Activated CD8-positive, alpha-beta memory T cell treated with anti-CD3 and anti-CD28 coated beads, Interleukin-2, amount 50 U/mL, for 1 hour (primary cell): ENCODE measurements around the gene VDAC2.

ENCODE experiments used
- DNase-seq: peaks from one replicate; pipeline ENCODE4 v3.0.0-alpha.2; 2020; ENCODE audit errors: extremely low read depth

The VDAC2 gene

DNA sequence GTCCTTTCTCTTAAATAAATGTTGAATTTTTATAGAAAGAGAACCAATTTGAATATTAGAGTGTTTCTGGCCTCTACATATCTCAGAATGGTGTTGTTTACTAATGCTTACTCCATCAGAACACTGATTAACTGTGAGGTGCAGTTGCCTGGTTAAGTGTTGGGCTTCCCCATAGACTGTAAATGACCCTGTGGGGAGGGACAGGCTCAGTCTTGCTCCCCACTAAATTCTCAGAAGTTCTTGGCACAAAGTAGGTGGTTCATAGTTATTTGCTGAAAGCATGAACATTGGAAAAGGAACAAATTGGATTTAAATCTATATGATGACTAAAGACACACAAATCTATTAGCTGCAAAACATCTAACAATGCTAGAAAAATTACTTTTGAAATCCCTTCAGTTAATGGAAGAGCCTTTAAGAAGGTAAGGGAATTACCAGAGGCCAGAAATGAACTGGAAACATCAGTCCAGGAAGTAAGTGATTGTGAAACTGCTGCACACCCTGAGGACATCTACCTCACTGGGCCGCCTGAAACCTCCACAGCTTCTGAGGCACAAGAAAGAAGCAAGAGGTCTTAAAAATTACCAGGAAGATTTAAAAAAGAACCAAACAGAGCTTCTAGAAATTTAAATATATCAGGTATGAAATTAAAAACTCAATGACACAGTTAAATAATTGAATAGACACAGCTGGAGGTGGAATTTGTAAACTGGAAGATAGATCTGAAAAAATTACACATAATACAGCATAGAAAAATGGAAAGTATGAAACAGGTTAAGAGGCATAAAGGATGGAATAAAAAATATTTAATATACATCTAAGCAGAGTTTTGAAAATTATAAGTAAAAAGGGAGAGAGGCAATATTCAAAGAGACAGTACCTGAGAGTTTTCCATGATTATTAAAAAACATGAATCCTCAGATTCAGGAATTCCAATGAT, 43.0 kb downstream of the VDAC2 start:
- no peak for DNase-seq

DNA sequence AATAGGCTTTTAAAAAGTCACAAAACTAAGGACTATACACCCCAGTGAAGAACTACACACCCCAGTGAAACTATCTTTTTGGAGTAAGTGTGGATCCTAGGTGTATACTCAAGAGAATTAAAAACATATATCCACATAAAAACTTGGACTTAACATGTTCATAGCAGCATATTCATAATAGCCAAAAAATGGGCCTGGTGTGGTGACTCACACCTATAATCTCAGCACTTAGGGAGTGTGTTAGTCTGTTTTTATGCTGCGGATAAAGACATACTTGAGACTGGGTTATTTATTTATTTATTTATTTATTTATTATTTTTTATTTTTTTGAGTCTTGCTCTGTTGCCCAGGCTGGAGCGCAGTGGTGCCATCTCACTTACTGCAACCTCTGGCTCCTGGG, 44.1 kb downstream of the VDAC2 start:
- DNase-seq = no peak

DNA sequence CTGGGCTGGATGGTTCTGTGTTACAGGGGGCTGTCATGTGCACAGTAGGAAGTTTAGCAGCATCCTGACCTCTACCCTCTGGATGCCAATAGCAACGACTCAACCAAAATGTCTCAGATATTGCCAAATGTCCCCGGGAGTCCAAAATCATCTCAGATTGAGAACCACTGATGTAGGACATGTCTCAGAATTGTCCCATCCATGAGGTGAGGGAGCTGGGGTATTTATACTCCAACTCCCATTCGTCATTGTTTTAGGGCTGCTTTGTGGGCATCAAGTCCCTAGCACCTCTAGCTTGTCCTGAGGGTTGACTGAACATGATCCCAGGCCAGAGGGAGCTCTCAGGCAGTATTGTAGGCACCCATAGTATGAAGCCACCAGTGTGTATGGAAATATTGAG, 50.4 kb downstream of the VDAC2 start:
- no peak for DNase-seq

DNA sequence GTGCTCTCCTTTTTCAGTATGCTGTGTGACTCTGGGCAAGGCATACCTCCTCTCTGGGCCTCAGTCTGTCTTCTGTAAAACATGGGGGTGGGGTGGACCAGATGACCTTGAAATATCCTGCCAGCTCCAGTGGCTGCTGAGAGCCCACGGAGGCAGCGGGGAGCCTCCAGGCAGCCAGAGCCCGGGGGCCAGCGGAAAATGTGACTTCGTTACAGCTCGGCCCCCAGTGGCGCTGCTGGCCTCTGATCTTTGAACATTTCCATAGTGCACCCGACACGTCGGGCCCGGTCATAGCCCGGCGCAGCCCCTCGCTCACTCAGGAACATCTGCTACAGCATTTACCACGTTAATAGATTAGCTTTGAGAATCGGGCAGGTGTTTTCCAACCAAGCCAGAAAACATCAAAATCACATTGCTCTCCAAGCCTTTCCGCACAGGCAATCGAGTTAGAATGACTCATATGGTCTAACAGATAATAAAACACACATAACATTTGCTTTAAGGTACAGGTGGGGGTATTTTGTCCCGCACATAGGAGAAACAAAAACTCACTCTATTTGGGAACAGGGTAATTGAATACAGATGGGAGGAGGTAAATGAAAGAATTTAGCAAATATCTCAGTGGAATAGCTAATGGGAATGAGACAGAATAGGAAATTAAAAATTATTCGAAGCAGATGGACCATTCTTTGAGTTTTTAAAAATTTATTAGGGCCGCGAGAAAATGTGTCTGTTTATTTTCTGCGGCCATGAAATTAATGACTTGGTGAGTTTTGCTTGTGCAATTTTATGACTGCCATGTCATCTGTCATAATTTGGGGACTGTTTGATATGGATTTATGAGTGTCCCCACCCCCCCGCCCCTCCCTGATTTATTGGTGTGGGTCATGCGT, 51.5 kb downstream of the VDAC2 start:
- DNase-seq = no peak

DNA sequence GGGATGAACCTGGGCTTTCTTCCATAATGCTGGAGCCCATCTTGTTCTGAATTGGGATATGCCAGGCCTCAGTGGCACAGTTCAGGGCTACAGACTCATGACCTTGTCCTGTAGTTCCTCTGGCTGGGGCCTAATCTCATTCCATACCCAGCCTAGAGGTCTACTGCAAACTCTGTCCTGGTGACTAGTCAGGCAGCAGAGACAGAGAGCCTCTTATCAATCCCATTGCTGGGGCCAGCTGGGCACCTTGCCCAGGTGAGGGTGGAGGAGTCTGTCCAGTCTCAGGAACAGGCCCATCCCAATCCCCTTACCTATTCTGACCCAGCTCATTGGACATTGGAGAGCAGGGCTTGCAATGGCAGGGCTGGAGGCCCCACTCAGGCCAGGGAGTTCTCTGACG, 53.2 kb downstream of the VDAC2 start:
- DNase-seq = no peak

DNA sequence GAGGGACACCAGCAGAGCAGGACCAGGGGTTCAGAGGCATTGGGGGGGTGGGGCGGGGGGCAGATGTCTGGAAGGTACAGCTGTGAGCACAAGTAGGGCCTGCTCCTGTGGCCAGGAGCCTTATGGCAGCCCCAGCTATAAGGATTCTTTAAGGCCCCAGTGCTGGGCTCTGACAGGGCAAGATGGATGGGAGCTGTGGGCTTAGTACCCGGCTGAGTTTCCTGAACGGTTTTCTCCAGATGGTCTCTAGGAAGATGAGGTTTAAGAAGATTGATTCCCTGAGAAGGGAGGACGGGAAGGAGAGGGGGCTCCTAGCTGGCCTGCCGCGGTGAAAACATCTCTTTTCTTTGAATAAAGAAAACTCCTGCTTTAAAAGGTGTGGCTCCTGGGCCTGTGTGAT, 55.3 kb downstream of the VDAC2 start:
- no peak for DNase-seq

DNA sequence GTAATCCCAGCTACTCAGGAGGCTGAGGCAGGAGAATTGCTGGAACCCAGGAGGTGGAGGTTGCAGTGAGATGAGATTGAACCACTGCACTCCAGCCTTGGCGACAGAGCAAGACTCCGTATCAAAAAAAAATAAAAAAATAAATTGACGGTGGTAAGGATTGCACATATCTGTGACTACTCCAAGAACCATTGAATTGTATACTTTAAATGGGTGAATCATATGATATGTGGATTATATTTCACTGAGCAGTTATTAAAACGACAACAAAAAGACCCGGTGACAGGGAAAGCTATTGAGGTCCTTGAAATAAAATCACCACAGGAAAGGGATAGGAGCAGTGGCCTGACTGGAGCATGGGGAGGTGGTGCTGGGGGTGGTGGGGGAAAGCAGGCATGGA, 56.3 kb downstream of the VDAC2 start:
- no peak for DNase-seq

DNA sequence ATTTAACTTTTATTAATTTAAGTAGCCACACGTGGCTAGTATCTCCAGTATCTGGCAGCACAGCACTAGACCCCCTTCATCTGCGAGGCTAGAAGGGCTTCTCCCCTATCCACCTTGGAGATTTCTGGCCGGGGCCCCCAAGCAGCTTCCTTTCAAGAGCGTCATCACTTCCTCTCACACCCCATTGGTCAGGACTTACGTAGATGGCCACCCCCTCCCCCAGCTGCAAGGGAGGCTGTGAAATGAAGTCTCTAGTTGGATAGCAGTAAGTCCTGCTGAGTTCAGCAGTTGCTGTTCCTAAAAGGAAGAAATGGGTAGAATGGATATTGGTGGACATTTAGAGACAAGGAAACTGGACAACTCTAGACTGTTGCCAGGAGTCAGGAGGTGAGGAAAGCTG, 59.0 kb downstream of the VDAC2 start:
- DNase-seq = no peak

DNA sequence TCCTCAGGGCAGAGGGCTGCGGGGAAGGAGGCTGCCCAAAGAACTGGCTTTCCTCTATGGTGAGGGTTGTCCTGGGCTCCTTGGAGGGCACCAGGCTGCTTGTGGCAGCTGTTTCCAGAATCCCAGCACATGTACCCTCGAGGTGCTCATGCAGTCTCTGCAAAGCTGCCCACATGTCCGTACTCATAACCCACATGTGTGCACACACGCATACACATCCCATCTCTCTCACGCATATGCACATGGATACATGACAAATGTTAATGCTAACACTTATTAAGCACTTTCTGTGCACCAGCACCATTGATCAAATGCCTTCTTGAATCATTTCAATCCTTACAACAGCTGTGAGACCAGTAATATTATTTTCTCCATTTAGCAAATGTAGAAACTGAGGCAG, 61.5 kb downstream of the VDAC2 start:
- no peak for DNase-seq

DNA sequence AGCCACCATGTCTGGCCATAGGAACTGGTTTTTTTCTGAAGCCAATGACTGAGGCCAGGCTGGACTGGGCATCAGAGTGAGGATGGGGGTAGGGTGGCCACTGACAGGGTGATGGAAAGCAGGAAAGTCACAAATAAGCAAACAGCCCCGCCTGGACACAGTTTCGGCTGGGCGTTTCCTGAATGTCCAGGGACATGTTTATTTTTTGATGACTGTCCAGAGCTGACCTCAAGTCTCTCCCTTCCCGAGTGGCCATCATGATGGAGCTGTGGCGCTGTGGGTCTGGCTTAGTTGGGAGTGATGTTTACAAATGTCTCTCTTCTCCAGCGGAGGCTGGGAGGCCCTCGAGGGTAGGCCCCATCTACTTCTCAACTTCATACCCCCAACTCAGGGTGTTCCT, 62.3 kb downstream of the VDAC2 start:
- no peak for DNase-seq

DNA sequence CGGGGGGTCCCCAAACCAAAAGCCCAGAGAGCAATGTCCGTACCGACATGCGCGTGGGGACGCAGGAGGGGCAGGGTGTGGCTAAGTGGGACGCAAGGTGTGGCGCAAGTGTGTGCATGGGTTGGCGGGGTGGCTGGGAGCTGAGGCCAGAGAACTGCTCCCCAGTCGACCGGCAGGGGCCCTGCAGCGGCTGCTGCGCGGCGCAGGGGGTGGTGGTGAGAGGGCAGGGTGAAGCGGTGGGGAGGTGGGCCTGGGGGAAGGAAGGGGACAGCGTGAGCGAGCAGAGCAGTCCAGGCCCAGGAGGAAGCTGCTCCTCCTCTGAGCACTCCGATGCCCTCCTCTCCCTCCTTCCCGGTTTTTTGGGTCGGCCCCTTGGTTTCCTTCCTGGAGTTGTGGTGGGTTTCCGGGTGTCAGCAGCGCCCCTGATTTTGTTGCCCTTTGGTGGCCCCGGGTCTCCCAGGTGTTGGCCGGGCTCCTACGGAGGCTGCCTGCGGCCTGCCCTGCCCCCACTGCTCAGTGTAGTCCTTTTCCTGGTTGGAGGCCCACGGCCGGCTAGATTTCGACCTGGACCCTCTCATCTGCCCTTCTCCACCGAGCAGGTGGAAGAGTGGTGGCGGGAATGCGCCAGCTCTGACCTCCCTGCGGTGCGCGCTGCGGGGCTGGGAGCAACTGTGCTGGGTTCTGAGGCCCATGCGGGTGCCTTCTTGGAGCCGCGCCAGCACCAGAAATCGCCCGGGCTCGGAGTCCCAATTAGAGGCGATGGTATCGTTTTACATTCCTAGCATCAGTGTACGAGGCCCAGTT, 65.7 kb downstream of the VDAC2 start:
- no peak for DNase-seq

DNA sequence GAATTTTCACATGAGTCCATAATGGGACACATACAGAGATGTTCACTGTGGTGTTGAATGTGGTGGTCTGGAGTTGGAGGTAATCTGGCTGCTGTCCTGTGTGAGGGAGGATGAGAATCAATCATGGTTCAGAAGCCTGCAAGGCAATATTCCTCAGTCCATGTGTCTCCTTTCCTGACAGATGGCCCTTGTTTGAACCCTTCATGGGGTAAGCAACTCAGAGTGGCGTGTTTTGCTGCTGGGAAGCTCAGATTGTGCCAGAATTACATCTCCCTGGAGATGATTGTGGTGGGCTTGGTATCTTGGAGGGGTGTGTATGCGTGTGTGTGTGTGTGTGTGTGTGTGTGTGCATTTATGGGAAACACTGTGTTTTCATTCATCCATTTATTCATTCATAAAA, 69.6 kb downstream of the VDAC2 start:
- no peak for DNase-seq
